Natural killer cell (primary cell): ENCODE results near the gene SRCIN1. TPM values are rescaled to one million over a fixed set of nuclear protein-coding genes. Genes with fewer than 3 reads are reported as not detected.

ENCODE experiments used
- ATAC-seq, 3 donors: fragments of 150-1000 bp in 2 of 3; fragments of 200-7000 bp in 1 of 3; cut with Tn5 transposase; 1 replicate in 1 of 3; 2 replicates in 2 of 3; pipeline ENCODE4 v1.10.0; 2021; ENCODE audit warnings: mild to moderate bottlenecking in 2 of 3, moderate library complexity in 2 of 3
- DNase-seq, 2 donors: peaks; one replicate each; pipeline versions ENCODE4 v3.0.0 to v3.0.0-alpha.2; 2013 to 2021; ENCODE audit warnings: mixed read lengths in 1 of 2
- H3K27ac ChIP-seq: one replicate; pipeline ENCODE4 v1.5.1; 2013; ENCODE audit warnings: mild to moderate bottlenecking, low read length
- H3K27me3 ChIP-seq: one replicate; pipeline ENCODE4 v1.6.1; 2013; ENCODE audit warnings: low read length; ENCODE audit not compliant: control insufficient read depth, insufficient read depth
- H3K36me3 ChIP-seq: one replicate; pipeline ENCODE4 v1.6.1; 2013; ENCODE audit warnings: low read length; ENCODE audit not compliant: control insufficient read depth, insufficient read depth
- H3K4me1 ChIP-seq: one replicate; pipeline ENCODE4 v1.6.1; 2013; ENCODE audit warnings: low read length; ENCODE audit not compliant: control insufficient read depth, insufficient read depth
- H3K4me3 ChIP-seq: one replicate; pipeline ENCODE4 v1.5.1; 2013; ENCODE audit warnings: low read length
- H3K9me3 ChIP-seq: one replicate; pipeline ENCODE4 v1.6.1; 2013; ENCODE audit warnings: low read length; ENCODE audit not compliant: control insufficient read depth, insufficient read depth
- H3K27ac Mint-ChIP-seq, 2 donors: one replicate each; pipeline ENCODE4 v1.8.0; 2022; ENCODE audit warnings: mild to moderate bottlenecking in 2 of 2, mixed read lengths in 2 of 2, moderate library complexity in 1 of 2
- H3K27me3 Mint-ChIP-seq, 2 donors: one replicate each; pipeline ENCODE4 v1.8.0; 2022; ENCODE audit warnings: low read depth in 2 of 2, mixed read lengths in 2 of 2
- H3K36me3 Mint-ChIP-seq: one replicate; pipeline ENCODE4 v1.8.0; 2022; ENCODE audit warnings: mixed read lengths
- H3K4me1 Mint-ChIP-seq, 2 donors: one replicate each; pipeline ENCODE4 v1.8.0; 2022; ENCODE audit warnings: mixed read lengths in 2 of 2
- H3K4me3 Mint-ChIP-seq: one replicate; pipeline ENCODE4 v1.8.0; 2022; ENCODE audit warnings: mild to moderate bottlenecking, moderate library complexity, mixed read lengths
- H3K9me3 Mint-ChIP-seq, 2 donors: one replicate each; pipeline ENCODE4 v1.8.0; 2022; ENCODE audit warnings: mixed read lengths in 2 of 2
- WGBS: methylation state at CpG from one replicate; pipeline ENCODE4 v1.1.7; 2013; ENCODE audit warnings: missing lambda C conversion rate; ENCODE audit not compliant: insufficient coverage; 5-methylcytosine and 5-hydroxymethylcytosine counted together
- intact Hi-C: fragments of 100-400 bp; cut with micrococcal nuclease; formaldehyde crosslinking; loops from one replicate; pipeline ENCODE4 v1.14.2; 2022
- total RNA-seq, 4 donors: library from RNA; stranded (reverse); fragments of 120-200 nt in 1 of 4; gene quantifications; one replicate each; pipeline versions ENCODE4 v1.2.3 to v1.2.4, GENCODE V29; 2013 to 2022
- TF ChIP-seq, protein P1 (sequence below): fragments of 200-600 bp; IDR thresholded peaks from one replicate; pipeline ENCODE4 v1.8.0; 2022; ENCODE audit warnings: antibody characterized with exemption

Gene SRCIN1
- total RNA-seq, 3 donors from 2014 or later (not counting 1 experiment from before 2014, with no cell fraction given), result 0.28 to 0.50 TPM; not detected in 1

DNA sequence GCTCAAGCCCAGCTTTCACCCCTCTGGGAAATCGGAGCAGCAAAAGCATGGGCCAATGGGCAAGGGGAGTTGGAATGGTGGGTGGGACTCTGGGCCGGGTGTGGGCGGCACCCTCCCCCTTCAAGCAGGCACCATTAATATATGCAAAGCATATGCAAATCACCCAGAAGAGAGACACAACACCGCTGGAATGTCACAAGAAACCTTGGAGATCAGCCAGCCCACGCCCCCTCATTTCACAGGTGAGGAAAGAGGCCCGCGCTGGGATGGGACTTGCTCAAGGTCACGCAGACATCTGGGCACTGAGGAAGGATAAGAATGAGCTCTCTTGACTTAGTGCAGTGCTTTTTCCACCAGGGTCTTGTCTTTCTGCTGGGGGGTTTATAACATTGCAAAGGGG, 4.8 kb downstream of the SRCIN1 start:
- Histone ChIP-seq H3K36me3 (no peaks in the 10 kb centered on the region), H3K4me3 (no peak overlapping the region), H3K27ac (no peak overlapping the region), H3K27me3 (peaks cover 17% of the 10 kb centered on the region), H3K9me3 (no peaks in the 10 kb centered on the region), H3K4me1 (peaks cover 8% of the 10 kb centered on the region)
- Mint-ChIP-seq H3K36me3 (no peaks in the 10 kb centered on the region), H3K9me3 (no peaks in the 10 kb centered on the region), H3K27me3 (peaks cover 32 to 54% of the 10 kb centered on the region in 2 donors), H3K4me1 (peaks cover 0 to 14% of the 10 kb centered on the region in 2 donors), H3K27ac (no peak overlapping the region), H3K4me3 (no peak overlapping the region)
- DNase-seq (no peak), ATAC-seq (no peak)
- intact Hi-C loops, result no loop called here
- WGBS, result 72% methylated on average over 6 of the region's 8 CpGs
- TF ChIP-seq, protein P1, sequence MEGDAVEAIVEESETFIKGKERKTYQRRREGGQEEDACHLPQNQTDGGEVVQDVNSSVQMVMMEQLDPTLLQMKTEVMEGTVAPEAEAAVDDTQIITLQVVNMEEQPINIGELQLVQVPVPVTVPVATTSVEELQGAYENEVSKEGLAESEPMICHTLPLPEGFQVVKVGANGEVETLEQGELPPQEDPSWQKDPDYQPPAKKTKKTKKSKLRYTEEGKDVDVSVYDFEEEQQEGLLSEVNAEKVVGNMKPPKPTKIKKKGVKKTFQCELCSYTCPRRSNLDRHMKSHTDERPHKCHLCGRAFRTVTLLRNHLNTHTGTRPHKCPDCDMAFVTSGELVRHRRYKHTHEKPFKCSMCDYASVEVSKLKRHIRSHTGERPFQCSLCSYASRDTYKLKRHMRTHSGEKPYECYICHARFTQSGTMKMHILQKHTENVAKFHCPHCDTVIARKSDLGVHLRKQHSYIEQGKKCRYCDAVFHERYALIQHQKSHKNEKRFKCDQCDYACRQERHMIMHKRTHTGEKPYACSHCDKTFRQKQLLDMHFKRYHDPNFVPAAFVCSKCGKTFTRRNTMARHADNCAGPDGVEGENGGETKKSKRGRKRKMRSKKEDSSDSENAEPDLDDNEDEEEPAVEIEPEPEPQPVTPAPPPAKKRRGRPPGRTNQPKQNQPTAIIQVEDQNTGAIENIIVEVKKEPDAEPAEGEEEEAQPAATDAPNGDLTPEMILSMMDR, result no peak

GRCh38 chr17:38600416-38600815, 5.3 kb downstream of the SRCIN1 start:
- Mint-ChIP-seq H3K27me3 (peaks cover 37 to 58% of the 10 kb centered on the region in 2 donors), H3K36me3 (no peaks in the 10 kb centered on the region), H3K4me3 (no peak overlapping the region), H3K27ac (no peak overlapping the region), H3K9me3 (no peaks in the 10 kb centered on the region), H3K4me1 (peaks cover 0 to 14% of the 10 kb centered on the region in 2 donors)
- Histone ChIP-seq H3K36me3 (no peaks in the 10 kb centered on the region), H3K27ac (no peak overlapping the region), H3K4me3 (no peak overlapping the region), H3K27me3 (peaks cover 21% of the 10 kb centered on the region), H3K9me3 (no peaks in the 10 kb centered on the region), H3K4me1 (peaks cover 8% of the 10 kb centered on the region)
- ATAC-seq (no peak), DNase-seq (no peak)
- intact Hi-C loops, result no loop called here
- WGBS, result 68% methylated on average over 4 of the region's 4 CpGs
- TF ChIP-seq, protein P1, result no peak

- no peaks in the 10 kb centered on the region for H3K9me3 Mint-ChIP-seq
- no peaks in the 10 kb centered on the region for H3K36me3 Mint-ChIP-seq
- H3K27ac Mint-ChIP-seq, result no peak overlapping the region
- H3K4me1 Mint-ChIP-seq, result peaks cover 0 to 9% of the 10 kb centered on the region in 2 donors
- H3K4me3 Mint-ChIP-seq, result no peak overlapping the region
- Histone ChIP-seq H3K27me3 (peaks cover 22% of the 10 kb centered on the region), H3K27ac (no peak overlapping the region), H3K36me3 (no peaks in the 10 kb centered on the region), H3K4me1 (no peaks in the 10 kb centered on the region), H3K9me3 (no peaks in the 10 kb centered on the region), H3K4me3 (no peak overlapping the region)
- DNase-seq (no peak), ATAC-seq (no peak)
- 47% methylated on average over 8 of the region's 9 CpGs for WGBS
- TF ChIP-seq, protein P1, result no peak
- intact Hi-C loops, result no loop called here
- peaks cover 38 to 65% of the 10 kb centered on the region in 2 donors for H3K27me3 Mint-ChIP-seq
Observed at GRCh38 chr17:38599398-38599856, 6.3 kb downstream of the SRCIN1 start.

DNA sequence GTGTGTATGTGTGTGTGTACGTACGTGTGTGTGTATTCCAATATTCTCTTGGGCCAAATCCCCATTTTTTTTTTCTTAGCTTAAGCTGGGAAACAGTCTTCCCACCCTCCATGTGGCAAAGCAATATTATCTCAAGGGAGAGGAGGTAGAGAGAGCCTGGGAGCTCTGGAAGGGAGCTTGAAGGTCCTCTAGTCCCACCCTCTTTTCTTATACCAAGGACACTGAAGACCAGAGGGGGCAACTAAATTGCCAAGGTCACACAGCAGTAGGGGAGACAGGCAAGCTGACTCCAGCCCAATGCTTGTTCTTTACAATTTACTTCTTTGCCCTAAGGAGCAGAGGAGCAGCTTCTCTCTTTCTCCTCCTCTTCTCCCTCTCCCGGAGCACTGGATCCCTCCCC, 6.8 kb downstream of the SRCIN1 start:
- 54% methylated on average over 1 of the region's 3 CpGs for WGBS
- H3K4me1 Mint-ChIP-seq, result peaks cover 0 to 8% of the 10 kb centered on the region in 2 donors
- no peaks in the 10 kb centered on the region for H3K36me3 ChIP-seq
- H3K27ac ChIP-seq, result no peak overlapping the region
- H3K9me3 Mint-ChIP-seq, result no peaks in the 10 kb centered on the region
- H3K36me3 Mint-ChIP-seq, result no peaks in the 10 kb centered on the region
- H3K4me3 Mint-ChIP-seq, result no peak overlapping the region
- peaks cover 38 to 67% of the 10 kb centered on the region in 2 donors for H3K27me3 Mint-ChIP-seq
- no peak overlapping the region for H3K27ac Mint-ChIP-seq
- DNase-seq (no peak), ATAC-seq (no peak)
- H3K27me3 ChIP-seq, result peaks cover 22% of the 10 kb centered on the region
- TF ChIP-seq, protein P1, result no peak
- intact Hi-C loops, result no loop called here
- no peaks in the 10 kb centered on the region for H3K4me1 ChIP-seq
- no peak overlapping the region for H3K4me3 ChIP-seq
- H3K9me3 ChIP-seq, result no peaks in the 10 kb centered on the region
